Loucy (cell line): ENCODE results near the gene FAM120B.

Experiments
- H2AFZ ChIP-seq: fragments of 200-600 bp; sonication (generic); 2 replicates; pipeline ENCODE4 v1.6.0; 2016; ENCODE audit warnings: antibody characterized with exemption, mild to moderate bottlenecking, low read length, moderate library complexity
- H3F3A ChIP-seq: fragments of 200-600 bp; 2 replicates; pipeline ENCODE4 v1.6.0; 2016; ENCODE audit warnings: antibody characterized with exemption, low read depth, mild to moderate bottlenecking
- H3K27me3 ChIP-seq: fragments of 200-600 bp; sonication (generic); 2 replicates; pipeline ENCODE4 v1.6.1; 2014; ENCODE audit warnings: low read length, mild to moderate bottlenecking; ENCODE audit not compliant: insufficient read depth, poor library complexity, severe bottlenecking
- H3K36me3 ChIP-seq: fragments of 200-600 bp; sonication (generic); 2 replicates; pipeline ENCODE4 v1.6.1; 2016; ENCODE audit warnings: low read length; ENCODE audit not compliant: insufficient read depth
- H3K4me1 ChIP-seq: fragments of 200-600 bp; sonication (generic); 2 replicates; pipeline ENCODE4 v1.5.1; 2014; ENCODE audit warnings: low read length, mild to moderate bottlenecking; ENCODE audit not compliant: insufficient read depth, poor library complexity, severe bottlenecking
- H3K4me2 ChIP-seq: fragments of 200-600 bp; sonication (generic); 2 replicates; pipeline ENCODE4 v1.6.0; 2014; ENCODE audit warnings: antibody characterized with exemption, low read length, low read depth, mild to moderate bottlenecking; ENCODE audit not compliant: poor library complexity, severe bottlenecking
- H3K4me3 ChIP-seq: fragments of 200-600 bp; sonication (generic); 2 replicates; pipeline ENCODE4 v1.5.1; 2014; ENCODE audit warnings: low read length, mild to moderate bottlenecking, mixed read lengths; ENCODE audit not compliant: poor library complexity, severe bottlenecking
- H3K79me2 ChIP-seq: fragments of 200-600 bp; sonication (generic); 2 replicates; pipeline ENCODE4 v1.6.1; 2014; ENCODE audit warnings: low read length; ENCODE audit not compliant: insufficient read depth
- H3K9ac ChIP-seq: fragments of 200-600 bp; sonication (generic); 2 replicates; pipeline ENCODE4 v1.6.0; 2014; ENCODE audit warnings: mild to moderate bottlenecking, low read depth, low read length, moderate library complexity; ENCODE audit not compliant: poor library complexity, severe bottlenecking
- H3K9me2 ChIP-seq: fragments of 200-600 bp; sonication (generic); replicated peaks from 2 replicates; pipeline ENCODE4 v1.6.1; 2016; ENCODE audit warnings: low read depth, low read length, mixed read lengths
- H3K9me3 ChIP-seq: fragments of 200-600 bp; sonication (generic); 2 replicates; pipeline ENCODE4 v1.6.1; 2014; ENCODE audit warnings: mild to moderate bottlenecking, antibody characterized with exemption, low read length, low read depth; ENCODE audit not compliant: insufficient read depth
- H4K20me1 ChIP-seq: fragments of 200-600 bp; sonication (generic); 2 replicates; pipeline ENCODE4 v1.6.0; 2014; ENCODE audit warnings: antibody characterized with exemption, low read length, mild to moderate bottlenecking; ENCODE audit not compliant: insufficient read depth, poor library complexity, severe bottlenecking
- CTCF ChIP-seq: fragments of 200-600 bp; sonication (generic); conservative IDR thresholded peaks from 2 replicates; pipeline ENCODE4 v1.5.1; 2014; ENCODE audit warnings: mild to moderate bottlenecking, antibody characterized with exemption, low read length
- EZH2phosphoT487 ChIP-seq: fragments of 200-600 bp; IDR thresholded peaks from 2 replicates; pipeline ENCODE4 v1.6.1; 2018; ENCODE audit warnings: antibody characterized with exemption, mild to moderate bottlenecking, moderate library complexity, borderline replicate concordance

Gene FAM120B

DNA sequence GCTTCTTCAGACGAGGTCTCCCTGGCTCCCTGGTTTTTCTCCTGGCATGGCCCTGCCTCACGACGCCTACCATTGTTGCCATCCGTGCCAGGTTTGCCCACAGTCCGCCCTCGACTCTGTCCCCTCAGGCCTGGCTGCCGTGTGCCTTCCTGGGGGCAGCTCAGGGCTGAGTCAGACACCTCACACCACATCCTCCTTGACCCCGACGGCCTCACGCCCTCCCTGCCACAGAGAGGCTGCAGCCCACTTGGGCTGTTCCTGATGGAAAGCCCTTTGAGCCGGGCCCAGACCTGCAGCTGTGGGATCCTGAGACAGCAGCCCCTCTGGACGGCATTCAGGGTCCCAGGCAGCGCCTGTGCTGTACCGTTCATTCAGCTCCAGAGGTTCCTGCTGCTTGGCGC lies 138.3 kb downstream of the FAM120B start:
- TF ChIP-seq CTCF: no peak
- TF ChIP-seq EZH2phosphoT487: no peak
- Histone ChIP-seq H3K9me2 (no peaks in the 10 kb centered on the region), H4K20me1 (no peaks in the 10 kb centered on the region), H3K9me3 (peaks cover 10% of the 10 kb centered on the region; the same call in 1 of the 2 replicates), H3K27me3 (no peaks in the 10 kb centered on the region), H3K4me3 (no peak overlapping the region), H3F3A (no peaks in the 10 kb centered on the region), H3K79me2 (no peaks in the 10 kb centered on the region), H3K4me1 (no peaks in the 10 kb centered on the region), H3K9ac (no peak overlapping the region), H3K4me2 (no peak overlapping the region), H3K36me3 (no peaks in the 10 kb centered on the region), H2AFZ (no peak overlapping the region)

GRCh38 chr6:170445487-170445886 lies 138.9 kb downstream of the FAM120B start:
- Histone ChIP-seq H3F3A (no peaks in the 10 kb centered on the region), H3K9me2 (no peaks in the 10 kb centered on the region), H3K9ac (no peak overlapping the region), H3K4me2 (no peak overlapping the region), H4K20me1 (no peaks in the 10 kb centered on the region), H3K36me3 (no peaks in the 10 kb centered on the region), H3K4me1 (no peaks in the 10 kb centered on the region), H3K9me3 (peaks cover 6% of the 10 kb centered on the region; the same call in 1 of the 2 replicates), H3K79me2 (no peaks in the 10 kb centered on the region), H3K27me3 (no peaks in the 10 kb centered on the region), H3K4me3 (no peak overlapping the region), H2AFZ (no peak overlapping the region)
- TF ChIP-seq EZH2phosphoT487: no peak
- no peak for TF ChIP-seq CTCF

DNA sequence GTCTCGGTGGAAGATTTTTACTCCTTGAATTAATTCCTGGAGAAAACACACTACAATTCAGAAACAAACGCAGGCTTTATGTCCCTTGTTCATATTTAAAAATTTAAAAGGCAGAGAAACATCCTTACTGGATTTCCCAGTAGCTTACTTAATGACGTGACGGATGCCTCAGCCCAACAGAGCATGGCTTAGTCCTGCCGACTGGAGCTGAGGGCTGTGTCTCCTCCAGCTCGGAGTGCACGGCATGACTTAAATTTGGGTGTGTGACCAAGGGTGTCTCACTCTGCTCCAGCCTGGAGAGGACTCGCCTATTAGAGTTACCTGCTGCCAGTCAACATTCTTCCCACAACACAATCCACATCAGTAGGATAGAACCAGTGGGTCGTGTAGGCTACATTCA lies 139.4 kb downstream of the FAM120B start:
- Histone ChIP-seq H3K9me3 (peaks cover 4% of the 10 kb centered on the region; the same call in 1 of the 2 replicates), H3K9ac (no peak overlapping the region), H4K20me1 (no peaks in the 10 kb centered on the region), H3K36me3 (no peaks in the 10 kb centered on the region), H3K9me2 (no peaks in the 10 kb centered on the region), H3K4me1 (no peaks in the 10 kb centered on the region), H3K79me2 (no peaks in the 10 kb centered on the region), H2AFZ (no peak overlapping the region), H3F3A (no peaks in the 10 kb centered on the region), H3K4me2 (no peak overlapping the region), H3K27me3 (no peaks in the 10 kb centered on the region), H3K4me3 (no peak overlapping the region)
- TF ChIP-seq CTCF (no peak), EZH2phosphoT487 (no peak)
